ENCODE measurements around the gene TTLL5.

Gene TTLL5

DNA sequence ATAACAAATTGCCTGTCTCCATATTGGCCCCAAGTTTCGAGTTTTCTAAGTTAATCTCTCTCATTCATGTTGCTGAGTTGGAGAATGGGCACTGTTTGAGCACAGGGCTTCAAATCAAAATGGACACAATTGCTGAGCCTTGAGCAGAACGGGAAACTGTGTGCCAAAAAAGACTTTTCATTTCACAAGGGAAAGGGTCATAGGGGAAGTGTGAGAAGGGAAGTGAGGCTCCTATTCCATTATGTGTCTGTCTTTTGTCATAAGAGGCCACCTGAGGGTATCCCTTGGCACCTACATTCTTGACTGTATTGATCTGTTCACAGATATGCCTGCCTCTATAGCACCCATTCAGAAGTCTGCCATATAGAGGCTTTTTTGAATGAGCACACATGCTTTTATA, 59.1 kb downstream of the TTLL5 start:
- Histone ChIP-seq H3K9me3 (ENCODE audit: control insufficient read depth, low read depth, low read length) (no peaks in the 10 kb centered on the region), H3K9ac (ENCODE audit: low read length) (no peak overlapping the region), H3K27me3 (ENCODE audit: control insufficient read depth, insufficient read depth, low read length) (no peaks in the 10 kb centered on the region), H3K36me3 (ENCODE audit: control insufficient read depth, low read depth, low read length) (peaks cover 17% of the 10 kb centered on the region), H3K27ac (ENCODE audit: low read length) (no peak overlapping the region), H3K4me3 (ENCODE audit: low read length) (no peak overlapping the region), H3K4me1 (ENCODE audit: control insufficient read depth, low read depth, low read length) (no peaks in the 10 kb centered on the region)

DNA sequence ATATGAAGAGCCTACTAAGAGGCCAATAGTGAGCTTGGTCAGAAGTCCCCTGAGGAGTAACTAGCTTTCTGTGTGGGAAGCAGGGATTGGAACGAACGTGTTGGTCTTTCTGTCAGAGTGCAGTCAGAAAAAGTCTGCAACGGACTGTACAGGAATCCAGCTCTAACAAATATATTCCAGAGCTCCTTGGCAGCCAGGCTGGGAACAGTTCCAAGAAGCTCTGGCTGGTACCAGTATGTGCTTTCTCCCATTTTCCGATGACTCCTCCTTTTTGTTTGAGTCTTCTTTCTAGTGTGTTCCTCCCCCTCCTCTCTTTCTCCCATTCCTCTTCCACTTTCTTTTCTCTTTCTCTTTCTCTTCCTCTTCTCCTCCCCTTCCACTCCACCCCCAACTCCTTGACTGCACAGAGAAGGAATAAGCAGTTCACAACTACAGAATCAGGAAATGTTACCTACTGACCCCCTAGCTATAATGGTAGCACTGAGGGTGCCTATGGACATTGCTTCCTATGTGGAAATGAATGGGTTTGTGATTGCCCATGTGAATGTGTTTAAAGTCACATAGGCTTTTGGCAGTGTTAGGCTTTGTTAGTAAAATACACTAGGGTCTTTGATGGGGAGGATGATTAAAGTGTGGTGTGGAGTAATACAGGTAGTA, 59.9 kb downstream of the TTLL5 start:
- Histone ChIP-seq H3K27me3 (ENCODE audit: control insufficient read depth, insufficient read depth, low read length) (no peaks in the 10 kb centered on the region), H3K4me3 (ENCODE audit: low read length) (no peak overlapping the region), H3K9ac (ENCODE audit: low read length) (no peak overlapping the region), H3K27ac (ENCODE audit: low read length) (no peak overlapping the region), H3K36me3 (ENCODE audit: control insufficient read depth, low read depth, low read length) (peaks cover 17% of the 10 kb centered on the region), H3K4me1 (ENCODE audit: control insufficient read depth, low read depth, low read length) (no peaks in the 10 kb centered on the region), H3K9me3 (ENCODE audit: control insufficient read depth, low read depth, low read length) (no peaks in the 10 kb centered on the region)

DNA sequence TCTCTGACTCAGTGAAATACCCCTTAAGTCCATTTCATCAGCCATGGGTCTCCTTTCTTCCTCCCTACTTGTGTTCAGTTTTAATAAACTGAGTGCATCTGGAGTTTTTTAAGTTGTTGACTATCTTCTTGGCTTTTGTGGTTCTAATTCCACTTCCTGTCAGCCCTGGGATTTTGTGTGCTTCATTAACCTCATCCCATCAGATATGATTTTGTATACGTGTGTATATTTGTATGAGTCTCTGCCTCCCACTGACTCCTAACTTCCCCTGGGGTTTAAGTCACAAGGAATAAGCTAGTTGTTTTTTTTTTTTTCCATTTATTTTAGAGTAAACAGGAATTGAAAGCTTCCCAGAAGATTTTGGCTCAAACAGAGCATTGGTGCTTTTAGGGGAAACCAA, 62.7 kb downstream of the TTLL5 start:
- Histone ChIP-seq H3K27me3 (ENCODE audit: control insufficient read depth, insufficient read depth, low read length) (no peaks in the 10 kb centered on the region), H3K9ac (ENCODE audit: low read length) (no peak overlapping the region), H3K36me3 (ENCODE audit: control insufficient read depth, low read depth, low read length) (peaks cover 15% of the 10 kb centered on the region), H3K4me1 (ENCODE audit: control insufficient read depth, low read depth, low read length) (no peaks in the 10 kb centered on the region), H3K27ac (ENCODE audit: low read length) (no peak overlapping the region), H3K4me3 (ENCODE audit: low read length) (no peak overlapping the region), H3K9me3 (ENCODE audit: control insufficient read depth, low read depth, low read length) (peaks cover 6% of the 10 kb centered on the region)

DNA sequence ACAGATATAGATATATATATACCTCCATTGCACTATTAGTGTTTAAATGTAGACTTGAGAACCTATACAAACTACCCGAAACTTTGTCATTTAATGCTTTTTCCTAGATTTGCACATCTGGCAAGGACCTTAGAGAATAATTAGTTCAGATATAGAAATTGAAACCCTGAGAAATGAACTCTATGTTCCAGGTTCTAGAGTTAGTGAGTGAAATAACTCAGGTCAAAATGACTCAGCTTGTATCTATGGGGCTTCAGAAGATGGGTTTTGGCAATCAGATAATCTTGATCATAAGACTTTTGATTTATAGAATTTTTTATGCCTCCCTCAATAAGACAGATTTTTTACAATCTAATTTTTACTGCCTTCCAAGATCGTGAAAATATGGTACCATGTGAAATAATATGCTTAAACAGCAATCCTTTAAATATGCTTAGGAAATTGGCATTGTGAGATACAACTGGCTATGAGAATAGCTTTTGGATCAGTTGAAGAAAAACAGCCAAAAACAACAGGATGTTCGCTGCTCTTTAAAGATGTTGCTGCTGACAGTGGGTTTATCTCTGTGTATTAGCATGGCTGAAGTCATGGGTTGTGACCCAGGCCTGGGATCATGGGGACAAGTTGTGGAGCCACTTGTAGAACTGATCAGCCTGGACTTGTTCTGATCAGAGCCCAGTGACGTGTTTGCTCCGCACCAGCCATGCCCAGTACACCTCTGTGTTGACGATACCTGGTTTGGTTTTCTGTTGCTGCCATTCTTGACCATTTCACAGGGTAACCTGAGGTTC, 63.6 kb downstream of the TTLL5 start:
- Histone ChIP-seq H3K4me1 (ENCODE audit: control insufficient read depth, low read depth, low read length) (no peaks in the 10 kb centered on the region), H3K36me3 (ENCODE audit: control insufficient read depth, low read depth, low read length) (peaks cover 15% of the 10 kb centered on the region), H3K4me3 (ENCODE audit: low read length) (no peak overlapping the region), H3K9ac (ENCODE audit: low read length) (no peak overlapping the region), H3K27me3 (ENCODE audit: control insufficient read depth, insufficient read depth, low read length) (no peaks in the 10 kb centered on the region), H3K9me3 (ENCODE audit: control insufficient read depth, low read depth, low read length) (peaks cover 6% of the 10 kb centered on the region), H3K27ac (ENCODE audit: low read length) (no peak overlapping the region)

DNA sequence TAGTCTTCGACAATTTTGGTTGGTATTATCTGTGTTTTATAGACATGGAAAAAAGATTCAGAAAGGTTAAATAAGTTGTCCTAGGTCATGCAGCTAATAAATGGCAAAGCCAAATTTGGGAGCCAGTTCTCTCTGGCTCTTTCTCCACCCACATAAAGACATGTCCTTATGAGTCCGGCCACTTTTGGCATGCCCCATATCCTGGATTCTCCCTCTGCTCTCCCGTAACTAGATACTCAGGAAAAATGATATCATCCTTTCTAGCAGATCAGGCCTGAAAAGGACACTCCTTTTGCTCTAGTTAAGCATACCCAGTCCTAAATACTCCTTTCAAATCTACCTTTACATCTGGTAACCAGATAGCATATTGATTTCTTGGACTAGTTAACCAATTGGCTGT, 64.4 kb downstream of the TTLL5 start:
- no peak overlapping the region for H3K27ac ChIP-seq (ENCODE audit: low read length)
- H3K27me3 ChIP-seq (ENCODE audit: control insufficient read depth, insufficient read depth, low read length) = no peaks in the 10 kb centered on the region
- peaks cover 15% of the 10 kb centered on the region for H3K36me3 ChIP-seq (ENCODE audit: control insufficient read depth, low read depth, low read length)

DNA sequence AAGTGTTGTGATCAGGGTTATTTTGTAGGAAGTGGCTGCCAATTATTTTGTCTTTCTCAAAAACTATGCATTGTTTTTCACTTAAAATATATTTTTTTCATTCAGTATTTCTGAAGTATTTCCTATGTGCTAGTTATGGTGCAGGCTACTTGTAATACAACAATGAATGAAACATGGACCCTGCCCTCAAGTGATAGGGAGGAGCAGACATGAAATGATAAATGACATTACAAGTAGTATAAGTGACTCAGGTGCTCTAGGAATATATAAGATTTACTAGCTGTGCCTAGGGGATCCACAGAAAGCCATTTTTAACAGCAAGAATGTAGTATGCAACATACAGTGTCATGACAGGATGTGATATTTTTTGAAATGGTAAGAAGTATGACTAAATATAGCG, 65.3 kb downstream of the TTLL5 start:
- no peaks in the 10 kb centered on the region for H3K4me1 ChIP-seq (ENCODE audit: control insufficient read depth, low read depth, low read length)
- peaks cover 11% of the 10 kb centered on the region for H3K36me3 ChIP-seq (ENCODE audit: control insufficient read depth, low read depth, low read length)
- no peak overlapping the region for H3K4me3 ChIP-seq (ENCODE audit: low read length)
- no peak overlapping the region for H3K9ac ChIP-seq (ENCODE audit: low read length)
- H3K27ac ChIP-seq (ENCODE audit: low read length) = no peak overlapping the region
- peaks cover 6% of the 10 kb centered on the region for H3K9me3 ChIP-seq (ENCODE audit: control insufficient read depth, low read depth, low read length)
- no peaks in the 10 kb centered on the region for H3K27me3 ChIP-seq (ENCODE audit: control insufficient read depth, insufficient read depth, low read length)

More for the DNA sequence above, 64.4 kb downstream of the TTLL5 start:
- Histone ChIP-seq H3K9ac (ENCODE audit: low read length) (no peak overlapping the region), H3K9me3 (ENCODE audit: control insufficient read depth, low read depth, low read length) (peaks cover 6% of the 10 kb centered on the region), H3K4me3 (ENCODE audit: low read length) (no peak overlapping the region), H3K4me1 (ENCODE audit: control insufficient read depth, low read depth, low read length) (no peaks in the 10 kb centered on the region)

DNA sequence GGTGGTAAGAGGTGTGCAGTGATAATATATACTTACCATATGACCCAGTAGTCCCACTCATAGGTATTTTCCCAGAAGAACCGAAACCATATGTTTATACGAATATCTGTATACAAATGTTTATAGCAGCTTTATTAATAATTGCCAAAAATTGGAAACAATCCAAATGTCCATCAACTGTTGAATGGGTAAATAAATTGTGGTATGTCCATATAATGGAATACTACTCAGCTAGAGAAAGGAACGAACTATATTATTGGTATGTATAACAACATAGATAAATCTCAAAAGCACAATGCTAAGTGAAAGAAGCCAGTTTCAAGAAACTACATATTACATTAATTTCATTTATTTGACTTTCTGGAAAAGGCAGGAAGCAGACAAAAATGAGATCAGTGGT, 66.1 kb downstream of the TTLL5 start:
- Histone ChIP-seq H3K36me3 (ENCODE audit: control insufficient read depth, low read depth, low read length) (peaks cover 10% of the 10 kb centered on the region), H3K27ac (ENCODE audit: low read length) (no peak overlapping the region), H3K27me3 (ENCODE audit: control insufficient read depth, insufficient read depth, low read length) (no peaks in the 10 kb centered on the region), H3K9me3 (ENCODE audit: control insufficient read depth, low read depth, low read length) (peaks cover 6% of the 10 kb centered on the region), H3K9ac (ENCODE audit: low read length) (no peak overlapping the region), H3K4me3 (ENCODE audit: low read length) (no peak overlapping the region), H3K4me1 (ENCODE audit: control insufficient read depth, low read depth, low read length) (no peaks in the 10 kb centered on the region)

DNA sequence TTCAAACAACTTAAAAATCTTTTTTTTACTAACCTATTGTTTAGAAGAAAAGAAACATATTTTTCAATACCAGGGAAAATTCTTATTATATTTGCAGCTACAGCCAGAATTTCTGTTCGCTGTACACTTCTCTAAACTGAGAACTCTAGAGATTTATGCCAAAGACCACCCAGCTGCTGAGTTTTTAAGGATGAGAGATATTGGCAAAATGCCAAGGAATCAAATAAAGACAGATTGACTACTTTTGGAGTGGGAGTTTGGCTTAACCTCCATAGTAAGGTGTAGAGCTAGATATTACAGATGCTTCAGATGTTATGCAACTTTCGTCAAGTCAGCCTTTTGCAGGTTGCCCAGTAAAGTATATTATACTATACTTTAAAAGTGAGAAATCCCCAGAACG, 71.8 kb downstream of the TTLL5 start:
- Histone ChIP-seq H3K27me3 (ENCODE audit: control insufficient read depth, insufficient read depth, low read length) (no peaks in the 10 kb centered on the region), H3K36me3 (ENCODE audit: control insufficient read depth, low read depth, low read length) (peaks cover 22% of the 10 kb centered on the region), H3K4me3 (ENCODE audit: low read length) (no peak overlapping the region), H3K9ac (ENCODE audit: low read length) (no peak overlapping the region), H3K9me3 (ENCODE audit: control insufficient read depth, low read depth, low read length) (no peaks in the 10 kb centered on the region), H3K4me1 (ENCODE audit: control insufficient read depth, low read depth, low read length) (no peaks in the 10 kb centered on the region), H3K27ac (ENCODE audit: low read length) (no peak overlapping the region)

DNA sequence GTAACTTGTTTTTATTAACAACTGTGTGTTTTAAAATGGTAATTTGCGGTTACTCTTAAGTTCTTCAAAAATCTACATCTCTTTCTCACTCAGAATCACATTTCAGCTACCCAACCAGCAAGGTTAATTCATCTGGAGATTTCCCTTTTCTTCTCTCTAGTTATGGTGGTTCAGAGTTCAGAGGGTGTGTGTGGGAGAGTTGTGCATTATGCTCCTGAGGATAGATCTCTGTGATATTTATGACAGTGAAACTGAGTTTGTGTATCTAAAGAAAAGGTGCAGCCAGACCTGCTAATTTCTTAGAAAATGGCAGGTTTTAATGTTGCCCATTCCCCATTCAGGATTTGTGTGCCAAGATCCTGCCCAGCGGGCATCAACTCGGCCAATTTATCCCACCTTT, 73.8 kb downstream of the TTLL5 start:
- Histone ChIP-seq H3K9me3 (ENCODE audit: control insufficient read depth, low read depth, low read length) (no peaks in the 10 kb centered on the region), H3K4me1 (ENCODE audit: control insufficient read depth, low read depth, low read length) (no peaks in the 10 kb centered on the region), H3K27me3 (ENCODE audit: control insufficient read depth, insufficient read depth, low read length) (no peaks in the 10 kb centered on the region), H3K27ac (ENCODE audit: low read length) (no peak overlapping the region), H3K4me3 (ENCODE audit: low read length) (no peak overlapping the region), H3K36me3 (ENCODE audit: control insufficient read depth, low read depth, low read length) (peaks cover 22% of the 10 kb centered on the region), H3K9ac (ENCODE audit: low read length) (no peak overlapping the region)

DNA sequence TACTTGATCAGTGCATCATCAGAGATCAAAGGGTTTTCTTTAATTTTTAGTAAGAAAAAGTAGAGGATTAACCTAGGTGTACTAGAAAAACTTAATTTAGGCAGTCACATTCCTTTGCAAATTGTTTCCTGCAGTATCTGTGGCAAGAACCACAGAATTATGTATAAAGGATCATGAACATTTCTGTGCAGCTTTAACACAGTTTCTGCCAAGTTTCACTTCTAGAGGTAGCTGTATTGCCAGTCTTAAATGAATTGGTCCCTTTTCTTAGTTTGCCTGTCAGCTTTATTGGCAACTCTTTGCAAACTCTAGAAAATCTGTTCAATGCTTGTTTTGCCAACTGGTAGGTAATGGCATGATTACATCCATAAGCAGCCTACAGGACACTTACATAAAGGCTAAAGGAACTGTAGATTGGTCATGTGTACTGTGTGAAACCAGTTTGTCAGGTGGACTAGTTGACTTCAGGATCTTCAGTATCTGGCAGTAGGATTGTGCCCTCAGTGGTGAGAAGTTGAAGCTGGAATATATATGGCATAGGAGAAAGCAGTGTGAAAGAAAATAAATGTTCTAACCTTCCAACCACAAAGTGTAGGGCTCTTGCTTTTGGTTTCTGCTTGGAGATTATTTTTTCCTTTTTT, 75.9 kb downstream of the TTLL5 start:
- Histone ChIP-seq H3K36me3 (ENCODE audit: control insufficient read depth, low read depth, low read length) (peaks cover 22% of the 10 kb centered on the region), H3K27me3 (ENCODE audit: control insufficient read depth, insufficient read depth, low read length) (no peaks in the 10 kb centered on the region), H3K4me1 (ENCODE audit: control insufficient read depth, low read depth, low read length) (no peaks in the 10 kb centered on the region), H3K9ac (ENCODE audit: low read length) (no peak overlapping the region), H3K9me3 (ENCODE audit: control insufficient read depth, low read depth, low read length) (no peaks in the 10 kb centered on the region), H3K27ac (ENCODE audit: low read length) (no peak overlapping the region), H3K4me3 (ENCODE audit: low read length) (no peak overlapping the region)

DNA sequence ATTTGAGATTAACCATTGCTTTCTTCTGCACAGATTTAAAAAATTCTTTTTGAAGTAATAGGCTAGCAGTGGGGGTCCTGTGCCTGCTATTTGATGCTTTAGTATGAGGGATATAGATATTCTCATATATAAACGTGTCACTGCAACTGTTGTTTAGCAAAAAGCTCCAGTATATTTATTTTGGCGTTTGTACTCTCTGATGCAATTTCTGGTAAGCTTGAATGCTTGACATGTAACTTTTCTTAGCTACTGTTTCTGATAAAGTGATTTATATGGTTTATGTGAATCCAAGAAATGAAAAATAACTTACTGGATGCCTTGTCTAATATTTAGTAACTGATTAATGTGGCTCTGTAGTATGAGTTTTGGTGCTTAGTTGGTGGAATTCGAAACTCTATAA, 77.1 kb downstream of the TTLL5 start:
- Histone ChIP-seq H3K27ac (ENCODE audit: low read length) (no peak overlapping the region), H3K9ac (ENCODE audit: low read length) (no peak overlapping the region), H3K27me3 (ENCODE audit: control insufficient read depth, insufficient read depth, low read length) (no peaks in the 10 kb centered on the region), H3K36me3 (ENCODE audit: control insufficient read depth, low read depth, low read length) (peaks cover 14% of the 10 kb centered on the region), H3K4me1 (ENCODE audit: control insufficient read depth, low read depth, low read length) (no peaks in the 10 kb centered on the region), H3K9me3 (ENCODE audit: control insufficient read depth, low read depth, low read length) (no peaks in the 10 kb centered on the region), H3K4me3 (ENCODE audit: low read length) (no peak overlapping the region)

Data from iPS-18a (cell line).